Measurements from ENCODE around the gene RBP4.

RBP4 gene

DNA sequence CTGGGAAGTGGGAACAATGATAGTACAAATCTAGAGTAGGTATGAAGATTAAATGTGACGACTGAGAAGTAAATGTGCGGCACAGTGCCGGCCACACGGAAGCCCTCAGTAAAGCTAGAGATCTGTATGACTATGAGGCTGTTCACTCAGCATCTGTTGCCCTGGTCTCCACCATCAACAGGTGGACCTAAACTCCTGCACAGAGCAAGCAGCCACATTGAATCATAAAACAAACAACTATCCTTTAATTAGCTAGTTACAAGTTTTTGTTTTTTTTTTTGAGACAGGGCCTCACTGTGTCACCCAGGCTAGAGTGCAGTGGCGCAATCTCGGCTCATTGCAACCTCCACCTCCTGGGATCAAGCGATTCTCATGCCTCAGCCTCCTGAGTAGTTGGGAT, 16.6 kb downstream of the RBP4 start:
- no peak overlapping the region for H3K9ac ChIP-seq
- no peak for TF ChIP-seq CTCF (conservative IDR thresholded peaks at IDR 0.05; ENCODE audit: low read depth, low read length)
- H3K36me3 ChIP-seq (ENCODE audit: insufficient read depth) = no peaks in the 10 kb centered on the region
- no peaks in the 10 kb centered on the region for H4K20me1 ChIP-seq (ENCODE audit: insufficient read depth)
- no peak overlapping the region for H3K4me2 ChIP-seq
- no peak overlapping the region for H3K27ac ChIP-seq
- no peaks in the 10 kb centered on the region for H3K4me1 ChIP-seq (ENCODE audit: low read depth, poor library complexity, severe bottlenecking)
- no peak overlapping the region for H3K4me3 ChIP-seq (IDR thresholded peaks at IDR 0.05; ENCODE audit: insufficient read depth, low read depth, low read length)
- H2AFZ ChIP-seq (ENCODE audit: low read depth) = no peak overlapping the region
- H3K79me2 ChIP-seq (ENCODE audit: insufficient read depth, low read depth) = no peaks in the 10 kb centered on the region
- H3K27me3 ChIP-seq (ENCODE audit: insufficient read depth, low read depth) = no peaks in the 10 kb centered on the region

GRCh38 chr10:93580828-93581227, 20.2 kb downstream of the RBP4 start:
- no peak overlapping the region for H3K9ac ChIP-seq
- H3K27ac ChIP-seq = no peak overlapping the region
- no peak for TF ChIP-seq CTCF (conservative IDR thresholded peaks at IDR 0.05; ENCODE audit: low read depth, low read length)
- H3K4me2 ChIP-seq = no peak overlapping the region
- H3K4me3 ChIP-seq (IDR thresholded peaks at IDR 0.05; ENCODE audit: insufficient read depth, low read depth, low read length) = no peak overlapping the region
- no peaks in the 10 kb centered on the region for H3K79me2 ChIP-seq (ENCODE audit: insufficient read depth, low read depth)
- no peaks in the 10 kb centered on the region for H3K36me3 ChIP-seq (ENCODE audit: insufficient read depth)
- no peaks in the 10 kb centered on the region for H3K4me1 ChIP-seq (ENCODE audit: low read depth, poor library complexity, severe bottlenecking)
- H4K20me1 ChIP-seq (ENCODE audit: insufficient read depth) = no peaks in the 10 kb centered on the region
- H2AFZ ChIP-seq (ENCODE audit: low read depth) = no peak overlapping the region
- H3K27me3 ChIP-seq (ENCODE audit: insufficient read depth, low read depth) = no peaks in the 10 kb centered on the region

GRCh38 chr10:93579985-93580711, 20.9 kb downstream of the RBP4 start:
- no peak for TF ChIP-seq CTCF (conservative IDR thresholded peaks at IDR 0.05; ENCODE audit: low read depth, low read length)
- Histone ChIP-seq H3K4me2 (no peak overlapping the region), H2AFZ (ENCODE audit: low read depth) (no peak overlapping the region), H4K20me1 (ENCODE audit: insufficient read depth) (no peaks in the 10 kb centered on the region), H3K4me3 (IDR thresholded peaks at IDR 0.05; ENCODE audit: insufficient read depth, low read depth, low read length) (no peak overlapping the region), H3K27me3 (ENCODE audit: insufficient read depth, low read depth) (no peaks in the 10 kb centered on the region), H3K9ac (no peak overlapping the region), H3K79me2 (ENCODE audit: insufficient read depth, low read depth) (no peaks in the 10 kb centered on the region), H3K36me3 (ENCODE audit: insufficient read depth) (no peaks in the 10 kb centered on the region), H3K4me1 (ENCODE audit: low read depth, poor library complexity, severe bottlenecking) (no peaks in the 10 kb centered on the region), H3K27ac (no peak overlapping the region)

DNA sequence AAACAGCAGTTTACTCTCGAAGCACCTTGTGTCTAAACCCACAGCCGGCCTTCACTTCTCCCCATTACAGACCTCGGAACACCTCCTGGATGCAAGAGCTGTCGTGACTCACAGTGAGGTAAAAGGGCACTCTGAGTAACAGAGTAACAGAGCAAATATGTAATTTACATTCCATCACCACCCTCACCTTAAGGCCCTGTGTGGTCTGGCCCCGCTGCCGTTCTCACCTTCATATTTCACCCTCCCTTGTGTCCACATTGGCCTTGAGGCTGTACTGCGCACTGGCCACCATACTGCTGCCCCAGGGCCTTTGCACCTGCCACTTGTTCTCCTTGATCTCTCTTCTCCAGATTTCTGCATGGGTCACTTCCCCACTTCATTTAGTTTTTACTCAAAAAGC, 21.9 kb downstream of the RBP4 start:
- H3K9ac ChIP-seq = no peak overlapping the region
- H3K27ac ChIP-seq = no peak overlapping the region
- H3K4me1 ChIP-seq (ENCODE audit: low read depth, poor library complexity, severe bottlenecking) = no peaks in the 10 kb centered on the region
- no peak overlapping the region for H2AFZ ChIP-seq (ENCODE audit: low read depth)
- H3K36me3 ChIP-seq (ENCODE audit: insufficient read depth) = no peaks in the 10 kb centered on the region
- no peaks in the 10 kb centered on the region for H3K79me2 ChIP-seq (ENCODE audit: insufficient read depth, low read depth)
- H4K20me1 ChIP-seq (ENCODE audit: insufficient read depth) = no peaks in the 10 kb centered on the region
- no peak for TF ChIP-seq CTCF (conservative IDR thresholded peaks at IDR 0.05; ENCODE audit: low read depth, low read length)
- H3K4me3 ChIP-seq (IDR thresholded peaks at IDR 0.05; ENCODE audit: insufficient read depth, low read depth, low read length) = no peak overlapping the region
- H3K4me2 ChIP-seq = no peak overlapping the region
- no peaks in the 10 kb centered on the region for H3K27me3 ChIP-seq (ENCODE audit: insufficient read depth, low read depth)
